Urinary bladder (tissue), 4 donors: ENCODE results near the gene PHTF2. TPM values are rescaled to one million over a fixed set of nuclear protein-coding genes. Genes with fewer than 3 reads are reported as not detected.
"Not testable (repeated sequence)": the region's sequence is repeated elsewhere in the genome, so short reads cannot be mapped to it uniquely, and the experiment has no call there.

Experiments
- DNase-seq: peaks from one replicate; pipeline ENCODE4 v3.0.0-alpha.2; 2015; ENCODE audit errors: extremely low spot score
- H3K27ac ChIP-seq: one replicate; pipeline ENCODE4 v1.5.1; 2013; ENCODE audit warnings: low read depth, mild to moderate bottlenecking, moderate library complexity
- H3K36me3 ChIP-seq: one replicate; pipeline ENCODE4 v1.6.1; 2013; ENCODE audit warnings: mild to moderate bottlenecking, moderate library complexity; ENCODE audit not compliant: insufficient read depth
- H3K4me1 ChIP-seq: one replicate; pipeline ENCODE4 v1.6.1; 2013; ENCODE audit warnings: mild to moderate bottlenecking, moderate library complexity; ENCODE audit not compliant: insufficient read depth
- H3K4me3 ChIP-seq: one replicate; pipeline ENCODE4 v1.5.1; 2013; ENCODE audit warnings: low read depth, low read length
- WGBS: extraction: QIAGEN DNeasy Blood & Tissue Kit; methylation state at CpG from one replicate; pipeline ENCODE4 v1.1.7; 2013; 5-methylcytosine and 5-hydroxymethylcytosine counted together
- polyA plus RNA-seq: library from polyadenylated mRNA; stranded (reverse); fragments of 200-250 nt; gene quantifications from one replicate; pipeline ENCODE4 v1.2.3, GENCODE V29; 2013
- small RNA-seq: library from RNA; depleted of rRNA; stranded (forward); fragments of <200 nt; gene quantifications from one replicate; pipeline ENCODE3, GENCODE V24; 2014
- total RNA-seq: library from RNA; depleted of rRNA; stranded (reverse); fragments of >200 nt; gene quantifications from one replicate; pipeline ENCODE4 v1.2.3, GENCODE V29; 2014
- donor health status: healthy with polysubstance abuse.
- donor health status: healthy.

PHTF2 gene
- total and polyA plus RNA-seq, 2 donors: 10.9 to 52.1 TPM

GRCh38 chr7:77993838-77994237, 195.3 kb downstream of the PHTF2 start:
- 94% methylated on average over 3 of the region's 3 CpGs for WGBS
- Histone ChIP-seq H3K4me1 (no peaks in the 10 kb centered on the region), H3K27ac (no peak overlapping the region), H3K36me3 (no peaks in the 10 kb centered on the region), H3K4me3 (no peak overlapping the region)
- no peak for DNase-seq

GRCh38 chr7:77995717-77996116, 197.1 kb downstream of the PHTF2 start:
- Histone ChIP-seq H3K36me3 (no peaks in the 10 kb centered on the region), H3K4me1 (no peaks in the 10 kb centered on the region), H3K27ac (no peak overlapping the region), H3K4me3 (no peak overlapping the region)
- 69% methylated on average over 6 of the region's 6 CpGs for WGBS
- no peak for DNase-seq

GRCh38 chr7:77999168-77999567, 200.6 kb downstream of the PHTF2 start:
- not testable (repeated sequence) for DNase-seq, H3K4me1 ChIP-seq, H3K36me3 ChIP-seq, H3K27ac ChIP-seq, H3K4me3 ChIP-seq
- WGBS: 77% methylated on average over 3 of the region's 3 CpGs

- no peaks in the 10 kb centered on the region for H3K4me1 ChIP-seq
These were observed 203.4 kb downstream of the PHTF2 start for GRCh38 chr7:78002021-78002420.

GRCh38 chr7:78002715-78003114, 204.1 kb downstream of the PHTF2 start:
- WGBS: 95% methylated on average over 4 of the region's 4 CpGs
- Histone ChIP-seq H3K36me3 (no peaks in the 10 kb centered on the region), H3K27ac (no peak overlapping the region), H3K4me1 (no peaks in the 10 kb centered on the region), H3K4me3 (no peak overlapping the region)
- no peak for DNase-seq

More at GRCh38 chr7:78002021-78002420, 203.4 kb downstream of the PHTF2 start:
- Histone ChIP-seq H3K36me3 (no peaks in the 10 kb centered on the region), H3K27ac (no peak overlapping the region), H3K4me3 (no peak overlapping the region)
- 64% methylated on average over 3 of the region's 3 CpGs for WGBS
- no peak for DNase-seq

GRCh38 chr7:78006063-78006755, 207.6 kb downstream of the PHTF2 start:
- H3K4me3 ChIP-seq: no peak overlapping the region
- 92% methylated on average over 10 of the region's 10 CpGs for WGBS
- H3K36me3 ChIP-seq: no peaks in the 10 kb centered on the region
- DNase-seq: no peak
- no peak overlapping the region for H3K27ac ChIP-seq
- H3K4me1 ChIP-seq: no peaks in the 10 kb centered on the region

Small RNA genes within 50 kb of the gene (small RNA-seq; reads per million reads assigned to genes)
- gene RF00019: not detected

Other genes starting within 250 kb of the PHTF2 start
- 58.4 TPM for gene RSBN1L, start 102.3 kb upstream of the PHTF2 start, total RNA-seq
- 13.0 TPM for gene RSBN1L, start 102.3 kb upstream of the PHTF2 start, polyA plus RNA-seq
- gene TMEM60, start 339 bp upstream of the PHTF2 start, total RNA-seq: 23.2 TPM
- gene TMEM60, start 339 bp upstream of the PHTF2 start, polyA plus RNA-seq: 16.1 TPM